HEK293 (cell line): Measurements from ENCODE around the gene PA2G4.

Source experiments
- CTCF ChIA-PET: fragments of 350-600 bp; formaldehyde crosslinking; extraction: SDS; loops from one replicate; lab custom pipeline; 2021; ENCODE audit warnings: antibody characterized with exemption; lab: Yijun Ruan, JAX
- POLR2A ChIA-PET: fragments of 300-600 bp; formaldehyde crosslinking; extraction: SDS; loops from one replicate; lab custom pipeline; 2020; ENCODE audit warnings: antibody characterized with exemption, inconsistent platforms; lab: Yijun Ruan, JAX
- H3K27ac ChIP-seq: fragments of 200-500 bp; sonication (Bioruptor generic); 2 replicates; pipeline ENCODE4 v1.5.1; 2014; ENCODE audit warnings: low read depth, low read length, control low read depth, inconsistent platforms; ENCODE audit errors: extremely low read depth
- H3K36me3 ChIP-seq, 2 experiments: fragments of 200-500 bp in 1 of 2; sonication (Bioruptor generic) in 1 of 2; 1 replicate in 1 of 2; 2 replicates in 1 of 2; pipeline ENCODE4 v1.5.1; 2014 to 2017; ENCODE audit warnings: inconsistent platforms in 2 of 2, low read length in 2 of 2; ENCODE audit not compliant: control insufficient read depth in 2 of 2, insufficient read depth in 1 of 2
- H3K4me1 ChIP-seq: fragments of 200-500 bp; sonication (Bioruptor generic); 2 replicates; pipeline ENCODE4 v1.5.1; 2014; ENCODE audit warnings: mild to moderate bottlenecking, low read length, inconsistent platforms; ENCODE audit not compliant: control insufficient read depth, insufficient read depth
- H3K4me3 ChIP-seq: 2 replicates; pipeline ENCODE4 v1.5.1; 2011; ENCODE audit warnings: low read depth, mild to moderate bottlenecking, control low read depth, low read length, moderate library complexity
- H3K9me3 ChIP-seq: fragments of 200-500 bp; sonication (Bioruptor generic); 2 replicates; pipeline ENCODE4 v1.5.1; 2014; ENCODE audit warnings: low read depth, low read length, inconsistent platforms; ENCODE audit not compliant: control insufficient read depth, insufficient read depth
- EGR2 ChIP-seq: fragments of 450-650 bp; formaldehyde crosslinking; IDR thresholded peaks from 2 replicates; pipeline ENCODE4 v1.5.1; 2016; ENCODE audit warnings: low read depth, missing biosample characterization, missing genetic modification characterization
- FEZF1 ChIP-seq: fragments of 450-650 bp; formaldehyde crosslinking; IDR thresholded peaks from 2 replicates; pipeline ENCODE4 v1.5.1; 2016; ENCODE audit warnings: missing biosample characterization, missing genetic modification characterization
- PRDM1 ChIP-seq: fragments of 450-650 bp; formaldehyde crosslinking; IDR thresholded peaks from 2 replicates; pipeline ENCODE4; 2016; ENCODE audit warnings: missing biosample characterization, missing genetic modification characterization
- WT1 ChIP-seq: fragments of 450-650 bp; formaldehyde crosslinking; IDR thresholded peaks from 2 replicates; pipeline ENCODE4 v1.5.1; 2016; ENCODE audit warnings: missing biosample characterization, missing genetic modification characterization
- ZBTB20 ChIP-seq: fragments of 450-650 bp; formaldehyde crosslinking; IDR thresholded peaks from 2 replicates; pipeline ENCODE4 v1.5.1; 2016; ENCODE audit warnings: missing biosample characterization, missing genetic modification characterization
- ZFP69B ChIP-seq: fragments of 450-650 bp; formaldehyde crosslinking; IDR thresholded peaks from 2 replicates; pipeline ENCODE4 v1.5.1; 2016; ENCODE audit warnings: missing biosample characterization, missing genetic modification characterization
- ZNF10 ChIP-seq: fragments of 450-650 bp; formaldehyde crosslinking; IDR thresholded peaks from 2 replicates; pipeline ENCODE4 v1.5.1; 2017; ENCODE audit warnings: missing biosample characterization, missing genetic modification characterization
- ZNF223 ChIP-seq: fragments of 450-650 bp; formaldehyde crosslinking; IDR thresholded peaks from 2 replicates; pipeline ENCODE4 v1.5.1; 2016; ENCODE audit warnings: missing biosample characterization, missing genetic modification characterization
- ZNF529 ChIP-seq: fragments of 450-650 bp; formaldehyde crosslinking; IDR thresholded peaks from 2 replicates; pipeline ENCODE4 v1.5.1; 2017; ENCODE audit warnings: missing genetic modification characterization, missing biosample characterization; ENCODE audit not compliant: insufficient replicate concordance
- ZNF571 ChIP-seq: fragments of 450-650 bp; formaldehyde crosslinking; IDR thresholded peaks from 2 replicates; pipeline ENCODE4 v1.5.0; 2017; ENCODE audit warnings: missing biosample characterization, missing genetic modification characterization
- ZNF600 ChIP-seq: fragments of 450-650 bp; formaldehyde crosslinking; IDR thresholded peaks from 2 replicates; pipeline ENCODE4 v1.5.1; 2016; ENCODE audit warnings: missing biosample characterization, missing genetic modification characterization
- ZNF654 ChIP-seq: fragments of 450-650 bp; formaldehyde crosslinking; IDR thresholded peaks from 2 replicates; pipeline ENCODE4 v1.5.1; 2016; ENCODE audit warnings: low read depth, missing biosample characterization, missing genetic modification characterization
- ZNF837 ChIP-seq: fragments of 450-650 bp; formaldehyde crosslinking; IDR thresholded peaks from 2 replicates; pipeline ENCODE4 v1.5.1; 2016; ENCODE audit warnings: missing biosample characterization, missing genetic modification characterization
- TF ChIP-seq, protein P1 (sequence below): fragments of 450-650 bp; formaldehyde crosslinking; IDR thresholded peaks from 2 replicates; pipeline ENCODE4 v1.5.1; 2016; ENCODE audit warnings: missing biosample characterization, missing genetic modification characterization
- TF ChIP-seq, protein P2 (sequence below): fragments of 450-650 bp; formaldehyde crosslinking; IDR thresholded peaks from 2 replicates; pipeline ENCODE4 v1.5.1; 2017; ENCODE audit warnings: missing biosample characterization, missing genetic modification characterization
- TF ChIP-seq, protein P3 (sequence below): fragments of 450-650 bp; formaldehyde crosslinking; IDR thresholded peaks from 2 replicates; pipeline ENCODE4 v1.5.1; 2016; ENCODE audit warnings: missing biosample characterization, missing genetic modification characterization
- TF ChIP-seq, protein P4 (sequence below): fragments of 450-650 bp; formaldehyde crosslinking; IDR thresholded peaks from 2 replicates; pipeline ENCODE4 v1.5.1; 2016; ENCODE audit warnings: missing biosample characterization, missing genetic modification characterization
- TF ChIP-seq, protein P5 (sequence below): fragments of 450-650 bp; formaldehyde crosslinking; IDR thresholded peaks from 2 replicates; pipeline ENCODE4 v1.5.1; 2016; ENCODE audit warnings: missing biosample characterization, missing genetic modification characterization
- TF ChIP-seq, protein P6 (sequence below): sonication (generic); formaldehyde crosslinking; IDR thresholded peaks from 2 replicates; pipeline ENCODE4 v1.8.1; 2022; ENCODE audit warnings: mild to moderate bottlenecking, moderate library complexity, missing genetic modification reagents
- TF ChIP-seq, protein P7 (sequence below): fragments of 450-650 bp; formaldehyde crosslinking; IDR thresholded peaks from 2 replicates; pipeline ENCODE4 v1.5.1; 2017; ENCODE audit warnings: missing biosample characterization, missing genetic modification characterization

Gene PA2G4

DNA sequence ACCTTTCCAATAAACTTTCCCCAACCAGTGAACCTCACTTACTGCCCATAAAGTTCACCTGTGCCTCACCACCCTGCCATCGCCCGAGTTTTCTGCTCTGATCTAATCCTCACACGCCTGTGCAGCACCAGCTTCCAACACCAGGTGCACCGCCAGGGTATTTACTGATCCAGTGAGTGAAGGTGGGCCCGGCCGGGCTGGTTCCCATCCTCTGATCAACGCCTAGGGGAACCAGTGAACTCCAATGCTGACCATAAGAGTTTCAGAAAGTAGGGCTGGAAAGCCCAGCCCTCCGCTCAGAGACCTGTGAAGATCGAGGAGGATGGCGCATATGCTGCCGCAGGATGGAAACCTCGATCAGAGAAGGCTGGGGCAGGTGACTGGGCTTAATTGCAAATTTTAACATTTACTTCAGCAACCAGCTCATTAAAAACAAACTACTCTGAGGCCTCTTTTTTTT, 47.3 kb downstream of the PA2G4 start:
- H3K4me3 ChIP-seq: peak overlapping the region; percentile 46
- CTCF ChIA-PET: interaction anchor here (0.6 to 1.0 kb wide), 4 partner anchors 12 to 43 kb away, joined by 3 to 6 read pairs (median 3); no protein-coding TSS in a partner anchor
- H3K36me3 ChIP-seq: peaks cover 4 to 21% of the 10 kb centered on the region in 2 experiments
- H3K27ac ChIP-seq: peak overlapping the region; percentile 74
- peaks cover 1% of the 10 kb centered on the region for H3K4me1 ChIP-seq
- POLR2A ChIA-PET: interaction anchor here (0.8 to 1.8 kb wide), 4 partner anchors 10 to 70 kb away, joined by 3 to 18 read pairs (median 4); partner anchors contain the start of genes ESYT1, RNF41 and ZC3H10
- TF ChIP-seq ZNF654 (tag by site-specific recombination) (0 out of 2 replicates have a peak, but pooled peaks have one; percentile 2), ZNF10 (tag by site-specific recombination) (peak; percentile 63; the same call in 1 of the 2 replicates), ZBTB20 (0 out of 2 replicates have a peak, but pooled peaks have one; percentile 14), ZNF223 (tag by site-specific recombination) (no peak), ZNF600 (tag by site-specific recombination) (peak; percentile 62), PRDM1 (tag by site-specific recombination) (peak; percentile 95), ZNF571 (tag by site-specific recombination) (no peak), EGR2 (no peak), ZFP69B (tag by site-specific recombination) (peak; percentile 92), ZNF529 (tag by site-specific recombination) (no peak)
- TF ChIP-seq, protein P1, sequence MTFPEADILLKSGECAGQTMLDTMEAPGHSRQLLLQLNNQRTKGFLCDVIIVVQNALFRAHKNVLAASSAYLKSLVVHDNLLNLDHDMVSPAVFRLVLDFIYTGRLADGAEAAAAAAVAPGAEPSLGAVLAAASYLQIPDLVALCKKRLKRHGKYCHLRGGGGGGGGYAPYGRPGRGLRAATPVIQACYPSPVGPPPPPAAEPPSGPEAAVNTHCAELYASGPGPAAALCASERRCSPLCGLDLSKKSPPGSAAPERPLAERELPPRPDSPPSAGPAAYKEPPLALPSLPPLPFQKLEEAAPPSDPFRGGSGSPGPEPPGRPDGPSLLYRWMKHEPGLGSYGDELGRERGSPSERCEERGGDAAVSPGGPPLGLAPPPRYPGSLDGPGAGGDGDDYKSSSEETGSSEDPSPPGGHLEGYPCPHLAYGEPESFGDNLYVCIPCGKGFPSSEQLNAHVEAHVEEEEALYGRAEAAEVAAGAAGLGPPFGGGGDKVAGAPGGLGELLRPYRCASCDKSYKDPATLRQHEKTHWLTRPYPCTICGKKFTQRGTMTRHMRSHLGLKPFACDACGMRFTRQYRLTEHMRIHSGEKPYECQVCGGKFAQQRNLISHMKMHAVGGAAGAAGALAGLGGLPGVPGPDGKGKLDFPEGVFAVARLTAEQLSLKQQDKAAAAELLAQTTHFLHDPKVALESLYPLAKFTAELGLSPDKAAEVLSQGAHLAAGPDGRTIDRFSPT: peak; percentile 20; the same call in 1 of the 2 replicates
- TF ChIP-seq, protein P2, sequence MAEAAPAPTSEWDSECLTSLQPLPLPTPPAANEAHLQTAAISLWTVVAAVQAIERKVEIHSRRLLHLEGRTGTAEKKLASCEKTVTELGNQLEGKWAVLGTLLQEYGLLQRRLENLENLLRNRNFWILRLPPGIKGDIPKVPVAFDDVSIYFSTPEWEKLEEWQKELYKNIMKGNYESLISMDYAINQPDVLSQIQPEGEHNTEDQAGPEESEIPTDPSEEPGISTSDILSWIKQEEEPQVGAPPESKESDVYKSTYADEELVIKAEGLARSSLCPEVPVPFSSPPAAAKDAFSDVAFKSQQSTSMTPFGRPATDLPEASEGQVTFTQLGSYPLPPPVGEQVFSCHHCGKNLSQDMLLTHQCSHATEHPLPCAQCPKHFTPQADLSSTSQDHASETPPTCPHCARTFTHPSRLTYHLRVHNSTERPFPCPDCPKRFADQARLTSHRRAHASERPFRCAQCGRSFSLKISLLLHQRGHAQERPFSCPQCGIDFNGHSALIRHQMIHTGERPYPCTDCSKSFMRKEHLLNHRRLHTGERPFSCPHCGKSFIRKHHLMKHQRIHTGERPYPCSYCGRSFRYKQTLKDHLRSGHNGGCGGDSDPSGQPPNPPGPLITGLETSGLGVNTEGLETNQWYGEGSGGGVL (tag by site-specific recombination): no peak
- TF ChIP-seq, protein P3, sequence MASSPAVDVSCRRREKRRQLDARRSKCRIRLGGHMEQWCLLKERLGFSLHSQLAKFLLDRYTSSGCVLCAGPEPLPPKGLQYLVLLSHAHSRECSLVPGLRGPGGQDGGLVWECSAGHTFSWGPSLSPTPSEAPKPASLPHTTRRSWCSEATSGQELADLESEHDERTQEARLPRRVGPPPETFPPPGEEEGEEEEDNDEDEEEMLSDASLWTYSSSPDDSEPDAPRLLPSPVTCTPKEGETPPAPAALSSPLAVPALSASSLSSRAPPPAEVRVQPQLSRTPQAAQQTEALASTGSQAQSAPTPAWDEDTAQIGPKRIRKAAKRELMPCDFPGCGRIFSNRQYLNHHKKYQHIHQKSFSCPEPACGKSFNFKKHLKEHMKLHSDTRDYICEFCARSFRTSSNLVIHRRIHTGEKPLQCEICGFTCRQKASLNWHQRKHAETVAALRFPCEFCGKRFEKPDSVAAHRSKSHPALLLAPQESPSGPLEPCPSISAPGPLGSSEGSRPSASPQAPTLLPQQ: peak; percentile 95
- TF ChIP-seq, protein P4, sequence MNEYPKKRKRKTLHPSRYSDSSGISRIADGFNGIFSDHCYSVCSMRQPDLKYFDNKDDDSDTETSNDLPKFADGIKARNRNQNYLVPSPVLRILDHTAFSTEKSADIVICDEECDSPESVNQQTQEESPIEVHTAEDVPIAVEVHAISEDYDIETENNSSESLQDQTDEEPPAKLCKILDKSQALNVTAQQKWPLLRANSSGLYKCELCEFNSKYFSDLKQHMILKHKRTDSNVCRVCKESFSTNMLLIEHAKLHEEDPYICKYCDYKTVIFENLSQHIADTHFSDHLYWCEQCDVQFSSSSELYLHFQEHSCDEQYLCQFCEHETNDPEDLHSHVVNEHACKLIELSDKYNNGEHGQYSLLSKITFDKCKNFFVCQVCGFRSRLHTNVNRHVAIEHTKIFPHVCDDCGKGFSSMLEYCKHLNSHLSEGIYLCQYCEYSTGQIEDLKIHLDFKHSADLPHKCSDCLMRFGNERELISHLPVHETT: no peak
- no peaks in the 10 kb centered on the region for H3K9me3 ChIP-seq

DNA sequence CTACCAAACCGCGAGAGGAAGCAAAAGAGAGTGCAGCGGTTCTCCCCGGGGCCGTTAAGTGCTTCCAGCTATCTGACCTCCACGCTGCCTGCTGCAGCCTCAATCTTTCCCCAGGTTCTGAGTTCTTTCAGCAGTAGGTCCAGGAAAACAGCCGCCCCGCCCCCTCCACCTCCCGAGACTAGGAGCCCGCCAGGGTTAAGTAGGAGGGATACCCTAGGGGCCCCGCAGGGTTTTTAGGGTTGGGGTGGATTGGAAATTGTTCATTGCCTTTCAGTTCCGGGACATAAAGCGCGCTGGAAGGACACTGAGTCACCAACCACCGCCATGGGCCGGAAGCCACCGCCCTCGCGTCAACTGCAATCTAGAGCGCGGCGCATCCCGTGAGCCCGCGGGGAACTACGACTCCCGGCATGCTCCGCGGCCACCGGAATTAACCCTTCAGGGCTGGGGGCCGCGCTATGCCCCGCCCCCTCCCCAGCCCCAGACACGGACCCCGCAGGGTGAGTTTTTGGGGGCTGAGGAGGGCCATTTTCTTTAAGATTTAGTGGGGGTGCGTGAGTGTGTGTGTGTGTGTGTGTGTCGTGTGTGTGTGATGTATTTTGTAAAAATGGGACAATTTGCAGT, 47.9 kb downstream of the PA2G4 start, which contains the start of gene MYL6B:
Gene MYL6B, plus strand, starts transcription at position 456 of the 624 bp plus-strand sequence. CDS start 1,332 bp downstream, outside the sequence.
- ChIA-PET POLR2A (interaction anchor here (0.5 to 1.8 kb wide), 5 partner anchors 9 to 102 kb away, joined by 3 to 18 read pairs (median 3); partner anchors contain the start of genes ESYT1, RNF41 and ZC3H10), CTCF (interaction anchor here (0.6 to 1.0 kb wide), 4 partner anchors 11 to 42 kb away, joined by 3 to 6 read pairs (median 3); no protein-coding TSS in a partner anchor)
- no peaks in the 10 kb centered on the region for H3K9me3 ChIP-seq
- H3K4me1 ChIP-seq: no peaks in the 10 kb centered on the region; the same call in 1 of the 2 replicates
- peak within 1 kb of the TSS; percentile 74 for H3K27ac ChIP-seq
- peaks cover 4 to 21% of the 10 kb centered on the region in 2 experiments for H3K36me3 ChIP-seq
- H3K4me3 ChIP-seq: peak within 1 kb of the TSS; percentile 46
- TF ChIP-seq, protein P5, sequence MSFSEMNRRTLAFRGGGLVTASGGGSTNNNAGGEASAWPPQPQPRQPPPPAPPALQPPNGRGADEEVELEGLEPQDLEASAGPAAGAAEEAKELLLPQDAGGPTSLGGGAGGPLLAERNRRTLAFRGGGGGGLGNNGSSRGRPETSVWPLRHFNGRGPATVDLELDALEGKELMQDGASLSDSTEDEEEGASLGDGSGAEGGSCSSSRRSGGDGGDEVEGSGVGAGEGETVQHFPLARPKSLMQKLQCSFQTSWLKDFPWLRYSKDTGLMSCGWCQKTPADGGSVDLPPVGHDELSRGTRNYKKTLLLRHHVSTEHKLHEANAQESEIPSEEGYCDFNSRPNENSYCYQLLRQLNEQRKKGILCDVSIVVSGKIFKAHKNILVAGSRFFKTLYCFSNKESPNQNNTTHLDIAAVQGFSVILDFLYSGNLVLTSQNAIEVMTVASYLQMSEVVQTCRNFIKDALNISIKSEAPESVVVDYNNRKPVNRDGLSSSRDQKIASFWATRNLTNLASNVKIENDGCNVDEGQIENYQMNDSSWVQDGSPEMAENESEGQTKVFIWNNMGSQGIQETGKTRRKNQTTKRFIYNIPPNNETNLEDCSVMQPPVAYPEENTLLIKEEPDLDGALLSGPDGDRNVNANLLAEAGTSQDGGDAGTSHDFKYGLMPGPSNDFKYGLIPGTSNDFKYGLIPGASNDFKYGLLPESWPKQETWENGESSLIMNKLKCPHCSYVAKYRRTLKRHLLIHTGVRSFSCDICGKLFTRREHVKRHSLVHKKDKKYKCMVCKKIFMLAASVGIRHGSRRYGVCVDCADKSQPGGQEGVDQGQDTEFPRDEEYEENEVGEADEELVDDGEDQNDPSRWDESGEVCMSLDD (tag by site-specific recombination): peak; percentile 97
- TF ChIP-seq WT1 (tag by site-specific recombination): peak; percentile 33; the same call in 1 of the 2 replicates
- TF ChIP-seq ZNF837 (tag by site-specific recombination): no peak
- peak; percentile 12; the same call in 1 of the 2 replicates for TF ChIP-seq ZNF654 (tag by site-specific recombination)
- 0 out of 2 replicates have a peak, but pooled peaks have one; percentile 8 for TF ChIP-seq FEZF1 (tag by site-specific recombination)
- TF ChIP-seq ZNF529 (tag by site-specific recombination): no peak
- TF ChIP-seq, protein P6, sequence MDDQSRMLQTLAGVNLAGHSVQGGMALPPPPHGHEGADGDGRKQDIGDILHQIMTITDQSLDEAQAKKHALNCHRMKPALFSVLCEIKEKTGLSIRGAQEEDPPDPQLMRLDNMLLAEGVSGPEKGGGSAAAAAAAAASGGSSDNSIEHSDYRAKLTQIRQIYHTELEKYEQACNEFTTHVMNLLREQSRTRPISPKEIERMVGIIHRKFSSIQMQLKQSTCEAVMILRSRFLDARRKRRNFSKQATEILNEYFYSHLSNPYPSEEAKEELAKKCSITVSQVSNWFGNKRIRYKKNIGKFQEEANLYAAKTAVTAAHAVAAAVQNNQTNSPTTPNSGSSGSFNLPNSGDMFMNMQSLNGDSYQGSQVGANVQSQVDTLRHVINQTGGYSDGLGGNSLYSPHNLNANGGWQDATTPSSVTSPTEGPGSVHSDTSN (CRISPR knock-in tag): 0 out of 2 replicates have a peak, but pooled peaks have one; percentile 33
- TF ChIP-seq, protein P7, sequence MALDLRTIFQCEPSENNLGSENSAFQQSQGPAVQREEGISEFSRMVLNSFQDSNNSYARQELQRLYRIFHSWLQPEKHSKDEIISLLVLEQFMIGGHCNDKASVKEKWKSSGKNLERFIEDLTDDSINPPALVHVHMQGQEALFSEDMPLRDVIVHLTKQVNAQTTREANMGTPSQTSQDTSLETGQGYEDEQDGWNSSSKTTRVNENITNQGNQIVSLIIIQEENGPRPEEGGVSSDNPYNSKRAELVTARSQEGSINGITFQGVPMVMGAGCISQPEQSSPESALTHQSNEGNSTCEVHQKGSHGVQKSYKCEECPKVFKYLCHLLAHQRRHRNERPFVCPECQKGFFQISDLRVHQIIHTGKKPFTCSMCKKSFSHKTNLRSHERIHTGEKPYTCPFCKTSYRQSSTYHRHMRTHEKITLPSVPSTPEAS (tag by site-specific recombination): peak; percentile 71; the same call in 1 of the 2 replicates
